ENCODE measurements around the gene EMX1.

The EMX1 gene

GRCh38 chr2:72983500-72984161 is 66.3 kb downstream of the EMX1 start:
- DNase-seq, result no peak

- no peak for DNase-seq
Observed at GRCh38 chr2:72984172-72984671, 66.9 kb downstream of the EMX1 start.

Data from bone marrow (tissue), 2 donors.